ENCODE data around the gene TMEM208. TPM values are rescaled to one million over a fixed set of nuclear protein-coding genes. Genes with fewer than 3 reads are reported as not detected.

The TMEM208 gene
- total RNA-seq, 4 donors from 2014 or later = 14.7 to 35.8 (median 29.2) TPM

DNA sequence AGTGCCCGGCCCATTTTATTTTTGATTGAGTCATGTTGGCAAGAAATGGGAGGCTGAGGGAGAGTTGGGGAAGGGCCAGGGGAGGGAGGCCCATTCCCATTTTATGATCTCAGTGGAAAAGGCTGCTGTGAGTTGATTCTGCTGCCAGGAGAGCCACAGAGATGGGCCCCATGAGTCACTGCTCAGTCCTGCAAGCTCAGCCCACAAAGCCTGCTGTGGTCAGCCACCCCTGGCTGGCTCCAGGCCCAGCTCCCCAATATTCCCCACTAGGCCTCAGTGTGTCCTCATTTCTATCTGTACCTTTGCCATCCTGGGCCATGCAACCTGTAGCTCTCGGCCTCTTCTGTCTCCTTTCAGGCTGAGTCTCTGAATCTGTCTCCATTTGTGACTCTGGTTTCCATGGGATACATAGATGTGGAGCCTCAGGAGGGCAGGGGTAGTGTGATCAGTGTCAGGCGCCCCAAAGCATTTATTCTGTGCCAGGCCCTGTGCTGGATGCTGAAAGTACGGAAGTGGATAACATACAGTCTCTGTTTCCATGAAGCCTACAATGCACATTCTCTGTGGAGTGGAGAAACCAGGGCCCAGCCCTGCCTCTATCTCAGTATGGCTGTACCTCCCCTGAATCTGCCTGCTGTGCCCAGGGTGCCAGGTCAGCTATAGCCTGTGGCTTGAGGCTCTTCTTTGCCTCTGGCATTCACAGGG lies 50.5 kb downstream of the TMEM208 start:
- ATAC-seq = peak in 1 of 2 donors; percentile 39
- peak in 1 of 2 donors; percentile 38 for DNase-seq
- Histone ChIP-seq H3K4me3 (no peak overlapping the region), H3K27ac (peak overlapping the region in 1 of 4 donors; percentile 45), H3K9me3 (no peaks in the 10 kb centered on the region), H3K36me3 (no peaks in the 10 kb centered on the region), H3K27me3 (no peaks in the 10 kb centered on the region), H3K4me1 (no peaks in the 10 kb centered on the region)
- no peak for TF ChIP-seq POLR2A (IDR thresholded peaks at IDR 0.05)
- TF ChIP-seq, protein P1, sequence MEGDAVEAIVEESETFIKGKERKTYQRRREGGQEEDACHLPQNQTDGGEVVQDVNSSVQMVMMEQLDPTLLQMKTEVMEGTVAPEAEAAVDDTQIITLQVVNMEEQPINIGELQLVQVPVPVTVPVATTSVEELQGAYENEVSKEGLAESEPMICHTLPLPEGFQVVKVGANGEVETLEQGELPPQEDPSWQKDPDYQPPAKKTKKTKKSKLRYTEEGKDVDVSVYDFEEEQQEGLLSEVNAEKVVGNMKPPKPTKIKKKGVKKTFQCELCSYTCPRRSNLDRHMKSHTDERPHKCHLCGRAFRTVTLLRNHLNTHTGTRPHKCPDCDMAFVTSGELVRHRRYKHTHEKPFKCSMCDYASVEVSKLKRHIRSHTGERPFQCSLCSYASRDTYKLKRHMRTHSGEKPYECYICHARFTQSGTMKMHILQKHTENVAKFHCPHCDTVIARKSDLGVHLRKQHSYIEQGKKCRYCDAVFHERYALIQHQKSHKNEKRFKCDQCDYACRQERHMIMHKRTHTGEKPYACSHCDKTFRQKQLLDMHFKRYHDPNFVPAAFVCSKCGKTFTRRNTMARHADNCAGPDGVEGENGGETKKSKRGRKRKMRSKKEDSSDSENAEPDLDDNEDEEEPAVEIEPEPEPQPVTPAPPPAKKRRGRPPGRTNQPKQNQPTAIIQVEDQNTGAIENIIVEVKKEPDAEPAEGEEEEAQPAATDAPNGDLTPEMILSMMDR (IDR thresholded peaks at IDR 0.05 in 4 of 5, conservative IDR thresholded peaks at IDR 0.05 in 1 of 5) = no peak
- intact Hi-C loops (cut with DNase I; ENCODE audit: low total_unique reads) (loop anchor here (5.0 kb wide), 1 partner anchor 140 kb away; the partner anchor contains the start of gene ZDHHC1), in situ Hi-C loops (cut with MboI; ENCODE audit: low sequenced_read_pairs in 4 of 4) (no loop called here)

DNA sequence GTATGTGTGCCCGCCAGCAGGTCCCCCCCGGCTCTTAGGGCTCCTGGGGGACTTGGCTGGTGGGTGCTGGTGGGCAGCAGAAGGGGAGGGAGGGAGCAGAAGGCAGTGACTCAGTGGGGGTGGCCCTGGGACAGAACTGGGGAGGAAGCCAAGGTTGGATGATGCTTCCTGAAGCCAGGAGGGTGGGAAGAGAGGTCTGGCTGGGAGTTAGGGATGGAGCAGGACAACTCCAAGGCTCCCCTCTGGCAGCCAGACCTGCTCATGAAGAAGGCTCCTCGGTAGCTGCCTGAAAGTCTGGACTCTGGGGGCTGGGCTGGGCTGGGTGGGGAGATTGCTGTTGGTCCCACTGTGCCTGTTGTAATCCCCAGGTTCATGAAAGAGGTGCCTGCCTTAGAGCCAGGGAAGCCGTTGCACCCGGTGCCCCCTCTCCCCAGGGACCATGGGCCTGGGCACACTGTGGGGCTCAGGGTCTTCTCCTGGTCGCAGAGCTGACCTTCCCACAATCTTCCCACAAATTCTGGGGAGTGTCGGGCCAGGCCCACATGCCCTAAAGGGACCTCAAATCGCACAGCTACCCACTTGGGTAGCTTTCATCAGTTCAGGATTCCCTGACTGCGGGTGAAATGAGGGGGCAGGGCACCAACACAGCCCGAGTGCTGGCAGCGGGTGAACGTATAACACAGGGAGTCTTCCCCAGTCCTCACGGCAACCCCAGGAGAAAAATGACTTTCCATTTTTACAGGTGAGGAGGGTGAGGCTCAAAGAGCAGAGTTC lies 51.3 kb downstream of the TMEM208 start:
- no peaks in the 10 kb centered on the region for H3K36me3 ChIP-seq
- no peaks in the 10 kb centered on the region for H3K4me1 ChIP-seq
- ATAC-seq (no peak), DNase-seq (no peak)
- intact Hi-C loops (cut with DNase I; ENCODE audit: low total_unique reads) = loop anchor here (5.0 kb wide), 1 partner anchor 139 kb away; the partner anchor contains the start of gene ZDHHC1
- in situ Hi-C loops (cut with MboI; ENCODE audit: low sequenced_read_pairs in 4 of 4) = no loop called here
- H3K9me3 ChIP-seq = no peaks in the 10 kb centered on the region
- no peaks in the 10 kb centered on the region for H3K27me3 ChIP-seq
- H3K4me3 ChIP-seq = peak overlapping the region; percentile 51 to 59 (median 54)
- TF ChIP-seq, protein P1 (IDR thresholded peaks at IDR 0.05 in 4 of 5, conservative IDR thresholded peaks at IDR 0.05 in 1 of 5) = no peak
- TF ChIP-seq POLR2A (IDR thresholded peaks at IDR 0.05) = no peak
- peak overlapping the region in 3 of 4 donors; percentile 3 to 45 (median 35) for H3K27ac ChIP-seq

MicroRNAs encoded within 50 kb of the gene (microRNA counts, 767-probe panel; counts per million panel counts)
- 356 to 448 counts per million in 2 donors for microRNA hsa-miR-328

Small RNAs within 50 kb of the gene (microRNA-seq; reads per million reads assigned to microRNA genes)
- gene MIR328 (ENCODE audit: borderline replicate concordance in 2 of 2) = 237 to 292 reads per million in 2 donors

Other genes with a start within 250 kb of the TMEM208 start
- gene CES4A, start 238.5 kb upstream of the TMEM208 start, total RNA-seq = 10 to 100 TPM; 12.0 to 82.7 (median 17.4) TPM
- gene CBFB, start 198.0 kb upstream of the TMEM208 start, total RNA-seq = 100 to 1,000 TPM in 2 of 4 donors, 10 to 100 TPM in 2; 38.9 to 105 (median 96.5) TPM
- 10 to 100 TPM; 23.3 to 63.4 (median 48.9) TPM for gene PHAF1, start 117.2 kb upstream of the TMEM208 start, total RNA-seq
- gene B3GNT9, start 76.1 kb upstream of the TMEM208 start, total RNA-seq = 1 to 10 TPM; 1.5 to 3.1 (median 2.6) TPM
- gene TRADD, start 67.2 kb upstream of the TMEM208 start, total RNA-seq = 10 to 100 TPM in 2 of 4 donors, 1 to 10 TPM in 2; 8.8 to 15.3 (median 10.1) TPM
- 10 to 100 TPM in 3 of 4 donors, 1 to 10 TPM in 1; 7.0 to 16.3 (median 14.3) TPM for gene FBXL8, start 67.2 kb upstream of the TMEM208 start, total RNA-seq
- gene HSF4, start 62.4 kb upstream of the TMEM208 start, total RNA-seq = 100 to 1,000 TPM in 1 of 4 donors, 10 to 100 TPM in 2, 1 to 10 TPM in 1; 9.0 to 111 (median 29.7) TPM
- gene NOL3, start 56.6 kb upstream of the TMEM208 start, total RNA-seq = 100 to 1,000 TPM in 3 of 4 donors, 10 to 100 TPM in 1; 77.5 to 231 (median 173) TPM
- gene MATCAP1, start 43.2 kb upstream of the TMEM208 start, total RNA-seq = 1 to 10 TPM; 2.5 to 7.7 (median 4.5) TPM
- 1 to 10 TPM in 1 of 4 donors, under 1 TPM in 3; 0.20 to 2.3 (median 0.88) TPM for gene EXOC3L1, start 37.0 kb upstream of the TMEM208 start, total RNA-seq
- 100 to 1,000 TPM in 1 of 4 donors, 10 to 100 TPM in 3; 67.8 to 114 (median 96.5) TPM for gene E2F4, start 35.0 kb upstream of the TMEM208 start, total RNA-seq
- under 1 TPM; 0.09 to 0.55 (median 0.29) TPM for gene ELMO3, start 28.0 kb upstream of the TMEM208 start, total RNA-seq
- gene FHOD1, start 20.4 kb downstream of the TMEM208 start, total RNA-seq = 10 to 100 TPM; 26.3 to 65.3 (median 52.4) TPM
- 1 to 10 TPM in 3 of 4 donors, under 1 TPM in 1; 0.61 to 2.0 (median 1.2) TPM for gene SLC9A5, start 21.8 kb downstream of the TMEM208 start, total RNA-seq
- gene PLEKHG4, start 52.4 kb downstream of the TMEM208 start, total RNA-seq = 10 to 100 TPM in 1 of 4 donors, 1 to 10 TPM in 3; 1.1 to 16.5 (median 2.6) TPM
- not detected for gene KCTD19, start 99.6 kb downstream of the TMEM208 start, total RNA-seq
- gene LRRC36, start 99.7 kb downstream of the TMEM208 start, total RNA-seq = not detected
- 10 to 100 TPM in 2 of 4 donors, 1 to 10 TPM in 2; 2.2 to 31.9 (median 7.1) TPM for gene TPPP3, start 166.4 kb downstream of the TMEM208 start, total RNA-seq
- 10 to 100 TPM in 1 of 4 donors, 1 to 10 TPM in 3; 4.4 to 11.0 (median 8.9) TPM for gene ZDHHC1, start 189.3 kb downstream of the TMEM208 start, total RNA-seq
- 1 to 10 TPM in 2 of 4 donors, not detected in 2; 2.3 to 4.1 TPM for gene HSD11B2, start 204.0 kb downstream of the TMEM208 start, total RNA-seq

All from gastrocnemius medialis (tissue), 4 donors.